ENCODE data around the gene GID8. TPM values are rescaled to one million over a fixed set of nuclear protein-coding genes. Genes with fewer than 3 reads are reported as not detected.

GID8 gene
- total RNA-seq, 1 donor from 2014 or later: 29.7 TPM

- Mint-ChIP-seq H3K36me3 (ENCODE audit: low read depth) (peaks cover 52% of the 10 kb centered on the region), H3K4me1 (ENCODE audit: low read depth) (peaks cover 7% of the 10 kb centered on the region), H3K27ac (ENCODE audit: unreplicated experiment) (no peak overlapping the region), H3K4me3 (ENCODE audit: unreplicated experiment) (no peak overlapping the region), H3K27me3 (ENCODE audit: low read depth) (no peaks in the 10 kb centered on the region), H3K9me3 (ENCODE audit: low read depth) (no peaks in the 10 kb centered on the region)
- no peak for TF ChIP-seq CTCF (IDR thresholded peaks at IDR 0.05)
- no peak for DNase-seq (ENCODE audit: low spot score)
Measured at GRCh38 chr20:62905536-62906117, 32.3 kb upstream of the GID8 start.

GRCh38 chr20:62906209-62906608 lies 31.7 kb upstream of the GID8 start:
- TF ChIP-seq CTCF (IDR thresholded peaks at IDR 0.05): no peak
- DNase-seq (ENCODE audit: low spot score): no peak
- Mint-ChIP-seq H3K27ac (ENCODE audit: unreplicated experiment) (no peak overlapping the region), H3K9me3 (ENCODE audit: low read depth) (no peaks in the 10 kb centered on the region), H3K36me3 (ENCODE audit: low read depth) (peaks cover 55% of the 10 kb centered on the region), H3K27me3 (ENCODE audit: low read depth) (no peaks in the 10 kb centered on the region), H3K4me3 (ENCODE audit: unreplicated experiment) (no peak overlapping the region), H3K4me1 (ENCODE audit: low read depth) (peaks cover 7% of the 10 kb centered on the region)

- TF ChIP-seq CTCF (IDR thresholded peaks at IDR 0.05): no peak
- H3K4me3 Mint-ChIP-seq (ENCODE audit: unreplicated experiment): no peak overlapping the region
- no peak overlapping the region for H3K27ac Mint-ChIP-seq (ENCODE audit: unreplicated experiment)
- DNase-seq (ENCODE audit: low spot score): no peak
- H3K9me3 Mint-ChIP-seq (ENCODE audit: low read depth): no peaks in the 10 kb centered on the region
- H3K27me3 Mint-ChIP-seq (ENCODE audit: low read depth): no peaks in the 10 kb centered on the region
- peaks cover 7% of the 10 kb centered on the region for H3K4me1 Mint-ChIP-seq (ENCODE audit: low read depth)
- peaks cover 55% of the 10 kb centered on the region for H3K36me3 Mint-ChIP-seq (ENCODE audit: low read depth)
Measured at GRCh38 chr20:62906647-62907375, 31.1 kb upstream of the GID8 start.

GRCh38 chr20:62907384-62908317 lies 30.3 kb upstream of the GID8 start:
- Mint-ChIP-seq H3K27ac (ENCODE audit: unreplicated experiment) (peak overlapping the region; percentile 63), H3K27me3 (ENCODE audit: low read depth) (no peaks in the 10 kb centered on the region), H3K4me1 (ENCODE audit: low read depth) (peaks cover 7% of the 10 kb centered on the region), H3K9me3 (ENCODE audit: low read depth) (no peaks in the 10 kb centered on the region), H3K4me3 (ENCODE audit: unreplicated experiment) (no peak overlapping the region), H3K36me3 (ENCODE audit: low read depth) (peaks cover 50% of the 10 kb centered on the region)
- peak; percentile 72 for TF ChIP-seq CTCF (IDR thresholded peaks at IDR 0.05)
- no peak for DNase-seq (ENCODE audit: low spot score)

Data from chondrocyte (in vitro differentiated cells).